HCT116 (cell line): ENCODE results near the gene TRIM72. TPM values are rescaled to one million over a fixed set of nuclear protein-coding genes. Genes with fewer than 3 reads are reported as not detected.

Source experiments
- ATAC-seq: fragments of 200-7000 bp; cut with Tn5 transposase; 2 replicates; pipeline ENCODE4 v1.9.1; 2020; ENCODE audit warnings: mild to moderate bottlenecking, moderate library complexity
- BruUV-seq: library from RNA; stranded (reverse); fragments of 400-500 nt; replicated peaks from 2 replicates; lab custom pipeline; 2021; lab: Mats Ljungman, UMichigan
- CTCF ChIA-PET: fragments of 300-600 bp; sonication (Branson Sonifier 250); formaldehyde crosslinking; loops from one replicate; lab custom pipeline; 2021; ENCODE audit warnings: antibody characterized with exemption; lab: Charles Lee
- POLR2A ChIA-PET: fragments of 300-600, 350-600 bp; sonication (Branson Sonifier 250); formaldehyde crosslinking; loops from one replicate; lab custom pipeline; 2021; ENCODE audit warnings: antibody characterized with exemption; lab: Charles Lee
- RAD21 ChIA-PET, 2 experiments: fragments of 300-600 bp; sonication (Branson Sonifier 250); formaldehyde crosslinking; loops; one replicate each; lab custom pipeline; 2023; ENCODE audit warnings: low total read pairs in 2 of 2; ENCODE audit not compliant: uncharacterized antibody in 2 of 2, unreplicated experiment in 2 of 2, low non-redundant PET in 1 of 2; lab: Charles Lee
- DNase-seq: peaks from one replicate; pipeline ENCODE4 v3.0.0-alpha.2; 2010; ENCODE audit warnings: low read depth, low spot score
- H2AFZ ChIP-seq: fragments of 200-600 bp; shearing (Covaris generic), sonication (generic); 2 replicates; pipeline ENCODE4 v1.6.1; 2017; ENCODE audit warnings: low read depth, mixed run types, mixed read lengths, antibody characterized with exemption, low read length; ENCODE audit not compliant: poor library complexity, severe bottlenecking
- H3K27ac ChIP-seq: 2 replicates; pipeline ENCODE4 v1.5.1; 2012; ENCODE audit warnings: low read depth, low read length
- H3K27me3 ChIP-seq: fragments of 200-600 bp; sonication (generic); 2 replicates; pipeline ENCODE4 v1.6.1; 2016; ENCODE audit warnings: mixed run types, low read length, mixed read lengths; ENCODE audit not compliant: insufficient read depth
- H3K36me3 ChIP-seq, 2 experiments: fragments of 200-500 bp in 1 of 2; fragments of 200-600 bp in 1 of 2; sonication (Bioruptor generic) in 1 of 2; sonication (generic) in 1 of 2; 2 replicates each; pipeline versions ENCODE4 v1.5.1 to v1.6.1; 2014 to 2016; ENCODE audit warnings: low read length in 2 of 2, inconsistent platforms in 1 of 2, mixed read lengths in 1 of 2, mixed run types in 1 of 2; ENCODE audit not compliant: insufficient read depth in 2 of 2, control insufficient read depth in 1 of 2
- H3K4me1 ChIP-seq, 2 experiments: fragments of 200-600 bp in 1 of 2; sonication (generic) in 1 of 2; 2 replicates each; pipeline versions ENCODE4 v1.5.1 to v1.6.1; 2012 to 2017; ENCODE audit warnings: low read length in 2 of 2, inconsistent platforms in 1 of 2, mild to moderate bottlenecking in 1 of 2, mixed read lengths in 1 of 2, mixed run types in 1 of 2, moderate library complexity in 1 of 2; ENCODE audit not compliant: insufficient read depth in 2 of 2, control insufficient read depth in 1 of 2
- H3K4me2 ChIP-seq: fragments of 200-600 bp; sonication (generic); 2 replicates; pipeline ENCODE4 v1.6.1; 2017; ENCODE audit warnings: mixed run types, low read length, mixed read lengths
- H3K4me3 ChIP-seq, 2 experiments: fragments of 200-600 bp in 1 of 2; sonication (generic) in 1 of 2; replicated peaks in 1 of 2; 2 replicates each; pipeline ENCODE4 v1.5.1; 2011 to 2016; ENCODE audit warnings: low read length in 2 of 2, control low read depth in 1 of 2, low read depth in 1 of 2, mild to moderate bottlenecking in 1 of 2, mixed read lengths in 1 of 2, mixed run types in 1 of 2
- H3K79me2 ChIP-seq: fragments of 200-600 bp; sonication (generic); 2 replicates; pipeline ENCODE4 v1.6.1; 2017; ENCODE audit warnings: mild to moderate bottlenecking, mixed run types, low read length, moderate library complexity, mixed read lengths; ENCODE audit not compliant: insufficient read depth
- H3K9ac ChIP-seq: fragments of 200-600 bp; sonication (generic); 2 replicates; pipeline ENCODE4 v1.6.1; 2016; ENCODE audit warnings: low read length, mixed read lengths
- H3K9me2 ChIP-seq: fragments of 200-600 bp; sonication (generic), shearing (Covaris generic); 2 replicates; pipeline ENCODE4 v1.6.1; 2017; ENCODE audit warnings: mixed run types, mild to moderate bottlenecking, moderate library complexity; ENCODE audit not compliant: insufficient read depth
- H3K9me3 ChIP-seq, 2 experiments: fragments of 200-500 bp in 1 of 2; fragments of 200-600 bp in 1 of 2; sonication (Bioruptor generic) in 1 of 2; sonication (generic) in 1 of 2; 2 replicates each; pipeline ENCODE4 v1.6.1; 2014 to 2017; ENCODE audit warnings: low read length in 2 of 2, mixed read lengths in 2 of 2, inconsistent platforms in 1 of 2, low read depth in 1 of 2, mild to moderate bottlenecking in 1 of 2, mixed run types in 1 of 2, moderate library complexity in 1 of 2; ENCODE audit not compliant: control insufficient read depth in 1 of 2, insufficient read depth in 1 of 2
- H4K20me1 ChIP-seq: fragments of 200-600 bp; sonication (generic), shearing (Covaris generic); 2 replicates; pipeline ENCODE4 v1.6.1; 2017; ENCODE audit warnings: mixed run types, mild to moderate bottlenecking, moderate library complexity; ENCODE audit not compliant: insufficient read depth
- ATF3 ChIP-seq: IDR thresholded peaks from 2 replicates; pipeline ENCODE4 v1.6.1; 2012
- CBX3 ChIP-seq: IDR thresholded peaks from 2 replicates; pipeline ENCODE4 v1.6.1; 2012; ENCODE audit warnings: low read depth
- CEBPB ChIP-seq: IDR thresholded peaks from 2 replicates; pipeline ENCODE4 v1.6.1; 2012; ENCODE audit warnings: low read depth
- EGR1 ChIP-seq: IDR thresholded peaks from 2 replicates; pipeline ENCODE4 v1.6.1; 2012; ENCODE audit warnings: low read depth
- ELF1 ChIP-seq: IDR thresholded peaks from 2 replicates; pipeline ENCODE4 v1.6.1; 2012; ENCODE audit warnings: low read depth, borderline replicate concordance
- EZH2 ChIP-seq: fragments of 200-600 bp; sonication (generic); IDR thresholded peaks from 2 replicates; pipeline ENCODE4 v1.6.1; 2017; ENCODE audit warnings: antibody characterized with exemption, mixed run types
- FOSL1 ChIP-seq: IDR thresholded peaks from 2 replicates; pipeline ENCODE4 v1.6.1; 2012; ENCODE audit warnings: low read depth
- JUND ChIP-seq: IDR thresholded peaks from 2 replicates; pipeline ENCODE4 v1.6.1; 2012
- POLR2A ChIP-seq: IDR thresholded peaks from 2 replicates; pipeline ENCODE4 v1.7.0; 2011; ENCODE audit warnings: borderline replicate concordance; ENCODE audit not compliant: insufficient read depth, insufficient read length; ENCODE audit errors: extremely low read depth
- POLR2AphosphoS5 ChIP-seq: IDR thresholded peaks from 2 replicates; pipeline ENCODE4 v1.6.1; 2011; ENCODE audit warnings: mild to moderate bottlenecking, low read depth, low read length, moderate library complexity
- SIN3A ChIP-seq: IDR thresholded peaks from 2 replicates; pipeline ENCODE4 v1.6.1; 2012; ENCODE audit warnings: low read depth
- SP1 ChIP-seq: IDR thresholded peaks from 2 replicates; pipeline ENCODE4 v1.6.1; 2012; ENCODE audit warnings: low read depth
- TCF7L2 ChIP-seq: IDR thresholded peaks from 2 replicates; pipeline ENCODE4 v1.7.0; 2011; ENCODE audit warnings: borderline replicate concordance, inconsistent platforms; ENCODE audit not compliant: insufficient read depth, insufficient read length; ENCODE audit errors: extremely low read depth
- YY1 ChIP-seq: IDR thresholded peaks from 2 replicates; pipeline ENCODE4 v1.6.1; 2011; ENCODE audit warnings: low read length, low read depth, moderate library complexity, mild to moderate bottlenecking; ENCODE audit not compliant: insufficient replicate concordance; ENCODE audit errors: extremely low read depth
- ZFX ChIP-seq: fragments of 450-650 bp; IDR thresholded peaks from 2 replicates; pipeline ENCODE4 v1.6.1; 2017
- ZNF274 ChIP-seq: fragments of 200-500 bp; sonication (Bioruptor generic); IDR thresholded peaks from 2 replicates; pipeline ENCODE4 v1.6.1; 2014; ENCODE audit warnings: mild to moderate bottlenecking, low read depth, low read length, inconsistent platforms
- intact Hi-C: fragments of 100-400 bp; cut with micrococcal nuclease; formaldehyde crosslinking; loops from 2 replicates; pipeline ENCODE4 v1.10.0; 2022
- total RNA-seq: library from RNA; stranded (reverse); gene quantifications from one replicate; pipeline ENCODE4 v1.2.1, GENCODE V29; 2021; ENCODE audit not compliant: unreplicated experiment
- TF ChIP-seq, protein P1 (sequence below), 3 experiments: fragments of 200-600 bp in 1 of 3; sonication (generic) in 1 of 3; IDR thresholded peaks in 2 of 3; conservative IDR thresholded peaks in 1 of 3; 2 replicates each; pipeline ENCODE4 v1.5.1; 2012 to 2017; ENCODE audit warnings: low read depth in 2 of 3, low read length in 2 of 3, antibody characterized with exemption in 1 of 3, borderline replicate concordance in 1 of 3, control low read depth in 1 of 3, mild to moderate bottlenecking in 1 of 3, mixed read lengths in 1 of 3, mixed run types in 1 of 3, moderate library complexity in 1 of 3; ENCODE audit not compliant: insufficient read depth in 1 of 3
- TF ChIP-seq, protein P2 (sequence below): IDR thresholded peaks from 2 replicates; pipeline ENCODE4 v1.6.1; 2011; ENCODE audit warnings: mild to moderate bottlenecking, low read length, moderate library complexity; ENCODE audit not compliant: insufficient replicate concordance; ENCODE audit errors: extremely low read depth
- TF ChIP-seq, protein P3 (sequence below): IDR thresholded peaks from 2 replicates; pipeline ENCODE4 v1.6.1; 2012
- TF ChIP-seq, protein P4 (sequence below): IDR thresholded peaks from 2 replicates; pipeline ENCODE4 v1.6.1; 2012; ENCODE audit warnings: low read depth

Gene TRIM72
- total RNA-seq, 1 experiment from 2014 or later: 43.8 TPM

- no peak overlapping the region for H3K4me2 ChIP-seq
- POLR2A ChIA-PET: no interaction called here
- H3K4me1 ChIP-seq: peaks cover 0 to under 1% of the 10 kb centered on the region in 2 experiments; a peak in 2 of 4 replicates
- DNase-seq (no peak), ATAC-seq (no peak)
- BruUV-seq: no TSS peak
- CTCF ChIA-PET: no interaction called here
- RAD21 ChIA-PET: no interaction called here
- no peak overlapping the region for H3K4me3 ChIP-seq
- H3K9ac ChIP-seq: no peak overlapping the region
- H3K36me3 ChIP-seq: no peaks in the 10 kb centered on the region
- no peak overlapping the region for H2AFZ ChIP-seq
- H3K27me3 ChIP-seq: no peaks in the 10 kb centered on the region
- no peaks in the 10 kb centered on the region for H3K9me3 ChIP-seq
- no peaks in the 10 kb centered on the region for H3K79me2 ChIP-seq
- no peak for TF ChIP-seq CEBPB
- TF ChIP-seq ATF3: no peak
- TF ChIP-seq TCF7L2: no peak
- no peak for TF ChIP-seq POLR2A
- TF ChIP-seq, protein P1, sequence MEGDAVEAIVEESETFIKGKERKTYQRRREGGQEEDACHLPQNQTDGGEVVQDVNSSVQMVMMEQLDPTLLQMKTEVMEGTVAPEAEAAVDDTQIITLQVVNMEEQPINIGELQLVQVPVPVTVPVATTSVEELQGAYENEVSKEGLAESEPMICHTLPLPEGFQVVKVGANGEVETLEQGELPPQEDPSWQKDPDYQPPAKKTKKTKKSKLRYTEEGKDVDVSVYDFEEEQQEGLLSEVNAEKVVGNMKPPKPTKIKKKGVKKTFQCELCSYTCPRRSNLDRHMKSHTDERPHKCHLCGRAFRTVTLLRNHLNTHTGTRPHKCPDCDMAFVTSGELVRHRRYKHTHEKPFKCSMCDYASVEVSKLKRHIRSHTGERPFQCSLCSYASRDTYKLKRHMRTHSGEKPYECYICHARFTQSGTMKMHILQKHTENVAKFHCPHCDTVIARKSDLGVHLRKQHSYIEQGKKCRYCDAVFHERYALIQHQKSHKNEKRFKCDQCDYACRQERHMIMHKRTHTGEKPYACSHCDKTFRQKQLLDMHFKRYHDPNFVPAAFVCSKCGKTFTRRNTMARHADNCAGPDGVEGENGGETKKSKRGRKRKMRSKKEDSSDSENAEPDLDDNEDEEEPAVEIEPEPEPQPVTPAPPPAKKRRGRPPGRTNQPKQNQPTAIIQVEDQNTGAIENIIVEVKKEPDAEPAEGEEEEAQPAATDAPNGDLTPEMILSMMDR (IDR thresholded peaks at IDR 0.05 in 2 of 3, conservative IDR thresholded peaks at IDR 0.05 in 1 of 3; ENCODE audit: borderline replicate concordance in 1 of 3, insufficient read depth in 1 of 3, low read depth in 2 of 3, low read length in 2 of 3): no peak
- TF ChIP-seq, protein P2, sequence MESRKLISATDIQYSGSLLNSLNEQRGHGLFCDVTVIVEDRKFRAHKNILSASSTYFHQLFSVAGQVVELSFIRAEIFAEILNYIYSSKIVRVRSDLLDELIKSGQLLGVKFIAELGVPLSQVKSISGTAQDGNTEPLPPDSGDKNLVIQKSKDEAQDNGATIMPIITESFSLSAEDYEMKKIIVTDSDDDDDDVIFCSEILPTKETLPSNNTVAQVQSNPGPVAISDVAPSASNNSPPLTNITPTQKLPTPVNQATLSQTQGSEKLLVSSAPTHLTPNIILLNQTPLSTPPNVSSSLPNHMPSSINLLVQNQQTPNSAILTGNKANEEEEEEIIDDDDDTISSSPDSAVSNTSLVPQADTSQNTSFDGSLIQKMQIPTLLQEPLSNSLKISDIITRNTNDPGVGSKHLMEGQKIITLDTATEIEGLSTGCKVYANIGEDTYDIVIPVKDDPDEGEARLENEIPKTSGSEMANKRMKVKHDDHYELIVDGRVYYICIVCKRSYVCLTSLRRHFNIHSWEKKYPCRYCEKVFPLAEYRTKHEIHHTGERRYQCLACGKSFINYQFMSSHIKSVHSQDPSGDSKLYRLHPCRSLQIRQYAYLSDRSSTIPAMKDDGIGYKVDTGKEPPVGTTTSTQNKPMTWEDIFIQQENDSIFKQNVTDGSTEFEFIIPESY: no peak
- no peak for TF ChIP-seq POLR2AphosphoS5
- no peak for TF ChIP-seq EGR1
- TF ChIP-seq, protein P3, sequence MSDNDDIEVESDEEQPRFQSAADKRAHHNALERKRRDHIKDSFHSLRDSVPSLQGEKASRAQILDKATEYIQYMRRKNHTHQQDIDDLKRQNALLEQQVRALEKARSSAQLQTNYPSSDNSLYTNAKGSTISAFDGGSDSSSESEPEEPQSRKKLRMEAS: no peak
- no peak for TF ChIP-seq SIN3A
- no peak for TF ChIP-seq YY1
- no peak for TF ChIP-seq ZFX
- no peak for TF ChIP-seq ELF1
- TF ChIP-seq SP1: no peak
- no peak for TF ChIP-seq EZH2
- no peak for TF ChIP-seq ZNF274
- no peak for TF ChIP-seq JUND
- TF ChIP-seq CBX3: no peak
- TF ChIP-seq FOSL1: no peak
- TF ChIP-seq, protein P4, sequence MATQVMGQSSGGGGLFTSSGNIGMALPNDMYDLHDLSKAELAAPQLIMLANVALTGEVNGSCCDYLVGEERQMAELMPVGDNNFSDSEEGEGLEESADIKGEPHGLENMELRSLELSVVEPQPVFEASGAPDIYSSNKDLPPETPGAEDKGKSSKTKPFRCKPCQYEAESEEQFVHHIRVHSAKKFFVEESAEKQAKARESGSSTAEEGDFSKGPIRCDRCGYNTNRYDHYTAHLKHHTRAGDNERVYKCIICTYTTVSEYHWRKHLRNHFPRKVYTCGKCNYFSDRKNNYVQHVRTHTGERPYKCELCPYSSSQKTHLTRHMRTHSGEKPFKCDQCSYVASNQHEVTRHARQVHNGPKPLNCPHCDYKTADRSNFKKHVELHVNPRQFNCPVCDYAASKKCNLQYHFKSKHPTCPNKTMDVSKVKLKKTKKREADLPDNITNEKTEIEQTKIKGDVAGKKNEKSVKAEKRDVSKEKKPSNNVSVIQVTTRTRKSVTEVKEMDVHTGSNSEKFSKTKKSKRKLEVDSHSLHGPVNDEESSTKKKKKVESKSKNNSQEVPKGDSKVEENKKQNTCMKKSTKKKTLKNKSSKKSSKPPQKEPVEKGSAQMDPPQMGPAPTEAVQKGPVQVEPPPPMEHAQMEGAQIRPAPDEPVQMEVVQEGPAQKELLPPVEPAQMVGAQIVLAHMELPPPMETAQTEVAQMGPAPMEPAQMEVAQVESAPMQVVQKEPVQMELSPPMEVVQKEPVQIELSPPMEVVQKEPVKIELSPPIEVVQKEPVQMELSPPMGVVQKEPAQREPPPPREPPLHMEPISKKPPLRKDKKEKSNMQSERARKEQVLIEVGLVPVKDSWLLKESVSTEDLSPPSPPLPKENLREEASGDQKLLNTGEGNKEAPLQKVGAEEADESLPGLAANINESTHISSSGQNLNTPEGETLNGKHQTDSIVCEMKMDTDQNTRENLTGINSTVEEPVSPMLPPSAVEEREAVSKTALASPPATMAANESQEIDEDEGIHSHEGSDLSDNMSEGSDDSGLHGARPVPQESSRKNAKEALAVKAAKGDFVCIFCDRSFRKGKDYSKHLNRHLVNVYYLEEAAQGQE: no peak
- intact Hi-C loops: no loop called here
- H3K27ac ChIP-seq: no peak overlapping the region
- H4K20me1 ChIP-seq: no peaks in the 10 kb centered on the region
- no peaks in the 10 kb centered on the region for H3K9me2 ChIP-seq
These were observed 34.4 kb downstream of the TRIM72 start for GRCh38 chr16:31248344-31248743.
